ENCODE measurements around the gene PAFAH1B2.
"Not testable (repeated sequence)": the region's sequence is repeated elsewhere in the genome, so short reads cannot be mapped to it uniquely, and the experiment has no call there.

GRCh38 chr11:117206859-117207258 lies 62.8 kb downstream of the PAFAH1B2 start:
- TF ChIP-seq EP300, CTCF (IDR thresholded peaks at IDR 0.05): not testable (repeated sequence)

All from suprapubic skin (tissue), 3 donors.